Activated CD4-positive, alpha-beta T cell treated with anti-CD3 and anti-CD28 coated beads, Interleukin-2, amount 50 U/mL, for 48 hours (primary cell): Measurements from ENCODE around the gene CLDN19.

Source experiments
- DNase-seq, 2 experiments: peaks; one replicate each; pipeline ENCODE4 v3.0.0-alpha.2; 2020

Gene CLDN19, protein sequence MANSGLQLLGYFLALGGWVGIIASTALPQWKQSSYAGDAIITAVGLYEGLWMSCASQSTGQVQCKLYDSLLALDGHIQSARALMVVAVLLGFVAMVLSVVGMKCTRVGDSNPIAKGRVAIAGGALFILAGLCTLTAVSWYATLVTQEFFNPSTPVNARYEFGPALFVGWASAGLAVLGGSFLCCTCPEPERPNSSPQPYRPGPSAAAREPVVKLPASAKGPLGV

GRCh38 chr1:42739753-42740700, at the start of gene CLDN19:
Gene CLDN19 (minus strand): TSS chr1:42740236. CDS start chr1:42740063, 173 bp downstream.
- no peak for DNase-seq

GRCh38 chr1:42788021-42788420, 48.0 kb upstream of the CLDN19 start:
- no peak for DNase-seq

GRCh38 chr1:42786097-42786496, 46.1 kb upstream of the CLDN19 start:
- no peak for DNase-seq

GRCh38 chr1:42784946-42785693, 45.1 kb upstream of the CLDN19 start, which contains the start of gene TMEM269:
Gene TMEM269 (plus strand): TSS chr1:42784991. CDS start chr1:42789894, 4,903 bp downstream.
- DNase-seq = peak; percentile 44 to 50

- DNase-seq = no peak
These were observed 44.5 kb upstream of the CLDN19 start for GRCh38 chr1:42784547-42784945.

DNA sequence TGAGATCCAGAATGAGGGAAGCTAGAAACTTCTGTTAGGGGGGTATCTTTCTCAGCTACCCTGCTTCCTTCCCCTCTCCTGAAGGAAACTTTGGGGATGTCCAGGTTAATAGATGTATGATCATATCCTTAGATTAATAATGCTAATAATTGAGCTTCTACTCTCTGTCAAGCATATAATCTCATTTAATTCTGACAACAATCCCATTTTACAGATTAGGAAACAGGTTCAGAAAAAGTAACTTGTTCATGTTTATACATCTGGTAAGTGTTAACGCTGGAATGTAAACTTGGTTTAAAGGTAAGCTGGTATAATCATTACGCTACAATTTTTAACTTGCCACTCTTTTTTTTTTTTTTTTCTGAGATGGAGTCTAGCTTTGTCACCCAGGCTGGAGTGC, 43.1 kb upstream of the CLDN19 start:
- DNase-seq = no peak

- no peak for DNase-seq
These were observed 40.1 kb upstream of the CLDN19 start for GRCh38 chr1:42780176-42780575.

GRCh38 chr1:42779725-42780124, 39.7 kb upstream of the CLDN19 start:
- DNase-seq = no peak

DNA sequence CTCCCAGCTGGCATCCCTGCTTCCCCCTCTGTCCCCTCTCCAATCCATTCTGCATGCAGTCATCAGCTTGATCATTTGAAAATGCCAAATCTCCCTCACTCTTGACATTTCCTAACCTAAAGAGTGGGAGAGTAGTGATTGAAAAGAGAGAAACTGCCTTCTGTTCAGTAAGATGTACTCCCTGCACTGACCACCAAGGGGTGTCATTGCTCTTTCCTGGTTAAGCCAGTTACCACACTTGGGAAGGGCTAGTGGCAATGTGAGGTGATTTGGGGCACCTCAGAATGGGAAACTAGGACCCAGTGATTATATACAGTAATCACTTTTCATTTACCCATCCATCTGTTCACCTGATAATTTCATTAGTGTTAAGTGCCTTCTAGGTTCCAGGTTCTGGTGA, 37.8 kb upstream of the CLDN19 start:
- DNase-seq = peak; percentile 22 to 31

DNA sequence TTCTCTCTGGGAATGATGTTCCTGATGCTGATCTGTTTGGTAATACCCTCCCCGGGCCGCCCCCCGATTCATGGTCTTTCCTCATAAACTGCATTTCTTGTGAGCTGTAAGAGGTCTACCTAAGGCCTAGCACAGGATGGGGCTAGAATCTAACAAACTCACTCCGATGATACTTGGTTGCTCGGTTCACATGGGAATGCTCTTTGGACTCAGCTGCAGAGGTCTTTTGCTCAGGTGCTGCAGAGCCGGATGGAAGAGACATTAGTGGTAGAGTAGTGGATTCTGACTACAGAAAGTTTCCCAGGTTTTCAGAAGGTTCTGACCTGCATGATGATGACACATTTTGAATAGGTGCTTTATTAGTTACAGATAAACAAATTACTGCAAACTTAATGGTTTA, 36.5 kb upstream of the CLDN19 start:
- no peak for DNase-seq

- no peak for DNase-seq
These were observed 35.0 kb upstream of the CLDN19 start for GRCh38 chr1:42774928-42775526.

DNA sequence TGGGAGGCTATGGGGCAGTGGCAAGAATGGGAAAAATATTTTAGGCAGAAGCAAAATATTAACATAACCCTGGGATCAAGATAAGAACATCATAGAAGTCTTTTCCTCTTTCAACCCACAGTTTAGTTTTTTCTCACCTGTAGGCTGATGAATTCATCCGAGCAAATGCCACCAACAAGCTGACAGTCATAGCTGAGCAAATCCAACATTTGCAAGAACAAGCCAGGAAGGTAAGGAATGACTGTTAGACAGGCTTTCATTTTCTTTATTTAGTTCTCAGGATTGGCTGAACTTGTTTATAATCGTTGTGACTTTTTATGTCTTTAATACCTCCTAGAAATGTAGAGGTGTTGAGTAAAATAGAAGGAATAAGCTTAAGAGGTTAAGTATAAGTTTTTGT, 33.4 kb upstream of the CLDN19 start:
- DNase-seq = no peak

- DNase-seq = no peak
These were observed 29.8 kb upstream of the CLDN19 start for GRCh38 chr1:42769811-42770210.

GRCh38 chr1:42768172-42768571, 28.1 kb upstream of the CLDN19 start:
- DNase-seq = no peak

- no peak for DNase-seq
These were observed 27.5 kb upstream of the CLDN19 start for GRCh38 chr1:42767510-42768000.

DNA sequence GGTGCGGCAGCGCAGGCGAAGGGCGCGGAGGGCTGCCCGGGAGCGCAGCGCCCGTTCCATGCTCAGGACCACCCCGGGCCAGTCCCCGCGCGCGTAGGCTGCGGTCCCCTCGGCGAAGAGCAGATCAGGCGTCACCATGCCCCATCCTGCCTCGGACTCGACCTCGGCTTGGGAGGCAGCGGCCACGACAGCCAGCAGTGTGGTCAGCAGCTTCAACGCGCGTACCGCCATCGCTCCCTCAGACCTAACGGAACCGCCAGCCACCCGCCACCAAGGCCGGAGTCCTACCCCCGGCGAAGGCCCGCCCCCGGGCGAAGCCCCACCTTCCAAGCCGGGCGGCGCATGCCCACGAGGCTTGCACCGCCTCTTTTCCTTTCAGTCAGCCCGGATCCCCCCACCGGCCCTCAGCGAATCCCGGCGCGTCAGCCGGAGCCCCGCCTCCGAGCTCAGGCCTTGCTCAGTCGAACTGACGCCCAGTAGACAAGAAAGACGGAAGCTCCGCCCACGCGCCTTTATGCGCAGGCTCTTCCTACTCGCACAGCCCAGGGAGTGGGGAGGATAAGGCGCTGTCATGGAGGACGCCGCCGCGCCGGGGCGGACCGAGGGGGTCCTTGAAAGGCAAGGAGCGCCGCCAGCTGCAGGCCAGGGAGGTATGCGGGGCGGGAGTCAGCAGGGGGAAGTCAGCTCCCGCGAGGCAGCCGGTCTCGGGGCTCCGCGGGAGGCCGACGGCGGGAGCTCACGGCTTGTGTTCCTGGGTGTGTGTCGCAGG, 26.9 kb upstream of the CLDN19 start, which contains the start of the genes C1orf50 and P3H1:
TSS of gene C1orf50 (plus strand) at position 509 of the 769 bp plus-strand sequence. CDS start at position 572, 63 bp downstream.
TSS of gene P3H1 (minus strand) at position 288 of the 769 bp plus-strand sequence. CDS start at position 231, 57 bp downstream.
- DNase-seq = peak; percentile 99 to 100

- DNase-seq = peak; percentile 55 to 66
These were observed 26.1 kb upstream of the CLDN19 start for GRCh38 chr1:42765832-42766740.

DNA sequence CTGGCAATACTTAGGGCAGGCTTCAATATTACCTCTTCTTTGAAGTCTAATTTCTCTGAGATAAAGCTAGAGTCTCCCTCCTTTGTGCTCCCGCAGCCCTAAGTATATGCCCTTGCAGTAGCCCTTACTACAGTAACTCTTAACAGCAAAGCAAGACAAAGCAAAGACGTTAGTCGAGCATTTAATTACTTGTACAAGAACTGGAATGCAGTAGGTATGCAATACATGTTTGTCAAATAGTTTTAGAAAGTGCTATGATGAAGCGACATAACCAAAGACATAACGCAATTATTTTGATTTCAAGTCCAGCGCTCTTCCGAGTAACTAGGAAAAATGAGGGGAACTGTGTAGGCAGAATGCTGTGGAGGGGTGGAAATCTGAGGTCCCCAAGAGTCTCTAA, 25.2 kb upstream of the CLDN19 start:
- no peak for DNase-seq

DNA sequence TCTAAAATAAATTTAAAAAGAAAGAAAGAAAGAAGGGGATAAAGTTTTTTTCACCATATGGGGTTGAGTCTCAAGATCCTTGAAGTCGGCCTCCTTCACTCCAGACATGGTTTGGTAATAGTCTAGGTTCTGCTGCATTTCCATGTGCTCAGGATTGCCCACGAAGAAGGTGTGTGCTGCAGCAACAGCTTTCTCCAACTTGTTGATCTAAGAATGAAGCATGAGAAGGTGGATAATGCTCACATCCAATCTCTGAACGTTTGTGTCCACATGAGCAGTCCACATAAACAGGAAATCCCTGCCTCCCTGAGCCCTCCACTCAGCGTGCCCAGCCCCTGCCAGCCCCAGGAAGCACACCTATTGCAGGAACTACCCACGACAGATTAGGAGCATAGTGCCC, 22.2 kb upstream of the CLDN19 start:
- no peak for DNase-seq

DNA sequence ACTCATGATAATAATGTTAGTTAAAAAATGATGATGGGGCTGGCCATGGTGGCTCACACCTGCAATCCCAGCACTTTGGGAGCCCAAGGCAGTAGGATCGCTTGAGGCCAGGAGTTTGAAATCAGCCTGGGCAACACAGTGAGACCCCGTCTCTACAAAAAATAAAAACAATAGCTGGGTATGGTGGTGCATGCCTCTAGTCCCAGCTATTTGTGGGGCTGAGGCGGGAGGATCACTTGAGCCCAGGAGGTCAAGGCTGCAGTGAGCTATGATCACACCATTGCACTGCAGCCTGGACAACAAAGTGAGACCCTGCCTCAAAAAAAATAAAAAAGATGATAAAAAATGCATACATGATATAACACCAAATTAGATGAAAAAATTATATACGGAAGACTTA, 21.5 kb upstream of the CLDN19 start:
- DNase-seq = no peak
